Mesendoderm (in vitro differentiated cells): Measurements from ENCODE around the gene CHST13.

Experiments used
- DNase-seq: peaks from one replicate; pipeline ENCODE4 v3.0.0; 2013
- H2AK5ac ChIP-seq: 2 replicates; pipeline ENCODE4 v1.6.1; 2013; ENCODE audit warnings: low read length, inconsistent platforms
- H2BK120ac ChIP-seq: 2 replicates; pipeline ENCODE4 v1.6.1; 2013; ENCODE audit warnings: low read depth, mild to moderate bottlenecking, low read length, moderate library complexity, mixed read lengths
- H2BK15ac ChIP-seq: replicated peaks from 2 replicates; pipeline ENCODE4 v1.6.1; 2013; ENCODE audit warnings: low read depth, mild to moderate bottlenecking, moderate library complexity
- H2BK5ac ChIP-seq: 2 replicates; pipeline ENCODE4 v1.6.1; 2013; ENCODE audit warnings: low read length, inconsistent platforms
- H3K18ac ChIP-seq: 2 replicates; pipeline ENCODE4 v1.6.1; 2013; ENCODE audit warnings: mild to moderate bottlenecking, low read length, mixed read lengths
- H3K23ac ChIP-seq: one replicate; pipeline ENCODE4 v1.6.1; 2013; ENCODE audit warnings: low read length
- H3K27ac ChIP-seq: 2 replicates; pipeline ENCODE4 v1.5.1; 2013; ENCODE audit warnings: low read depth, mild to moderate bottlenecking, inconsistent platforms, low read length, moderate library complexity
- H3K27me3 ChIP-seq: 2 replicates; pipeline ENCODE4 v1.6.1; 2013; ENCODE audit warnings: low read length, control low read depth, mild to moderate bottlenecking, inconsistent platforms; ENCODE audit not compliant: insufficient read depth, poor library complexity
- H3K36me3 ChIP-seq: 2 replicates; pipeline ENCODE4 v1.6.1; 2013; ENCODE audit warnings: low read length, inconsistent platforms; ENCODE audit not compliant: control insufficient read depth, insufficient read depth
- H3K4ac ChIP-seq: one replicate; pipeline ENCODE4 v1.6.1; 2013; ENCODE audit warnings: low read depth, mild to moderate bottlenecking, low read length, moderate library complexity
- H3K4me1 ChIP-seq: 2 replicates; pipeline ENCODE4 v1.6.1; 2013; ENCODE audit warnings: low read depth, low read length, inconsistent platforms; ENCODE audit not compliant: control insufficient read depth
- H3K4me2 ChIP-seq: 2 replicates; pipeline ENCODE4 v1.6.1; 2013; ENCODE audit warnings: low read length
- H3K4me3 ChIP-seq: 2 replicates; pipeline ENCODE4 v1.5.1; 2013; ENCODE audit warnings: mild to moderate bottlenecking, low read length
- H3K56ac ChIP-seq: one replicate; pipeline ENCODE4 v1.6.1; 2013; ENCODE audit warnings: low read length
- H3K79me1 ChIP-seq: 2 replicates; pipeline ENCODE4 v1.6.1; 2013; ENCODE audit warnings: low read length, inconsistent platforms
- H3K79me2 ChIP-seq: 2 replicates; pipeline ENCODE4 v1.6.1; 2013; ENCODE audit warnings: mild to moderate bottlenecking, low read length; ENCODE audit not compliant: control insufficient read depth, insufficient read depth
- H3K9ac ChIP-seq: 2 replicates; pipeline ENCODE4 v1.6.1; 2013; ENCODE audit warnings: low read length, inconsistent platforms
- H4K5ac ChIP-seq: one replicate; pipeline ENCODE4 v1.6.1; 2013; ENCODE audit warnings: low read length
- H4K8ac ChIP-seq: one replicate; pipeline ENCODE4 v1.6.1; 2013; ENCODE audit warnings: low read depth, mild to moderate bottlenecking, control low read depth, low read length, moderate library complexity
- WGBS: extraction: QIAGEN DNeasy Blood & Tissue Kit; methylation state at CpG from one replicate; pipeline ENCODE4 v1.1.7; 2013; ENCODE audit warnings: low lambda C conversion rate, missing lambda C conversion rate; ENCODE audit not compliant: insufficient coverage; ENCODE audit errors: extremely low coverage; 5-methylcytosine and 5-hydroxymethylcytosine counted together

The CHST13 gene

GRCh38 chr3:126537116-126537729 lies 13.3 kb downstream of the CHST13 start:
- H3K27ac ChIP-seq = no peak overlapping the region
- no peak overlapping the region for H3K23ac ChIP-seq
- no peak overlapping the region for H2AK5ac ChIP-seq
- H3K4me3 ChIP-seq = no peak overlapping the region
- no peak overlapping the region for H3K18ac ChIP-seq
- whole genome bisulfite sequencing = no CpG with 5 or more reads among the region's 9 CpGs
- H4K5ac ChIP-seq = no peak overlapping the region
- no peak overlapping the region for H4K8ac ChIP-seq
- DNase-seq = no peak
- H3K9ac ChIP-seq = no peak overlapping the region
- H3K4ac ChIP-seq = no peak overlapping the region
- no peak overlapping the region for H2BK120ac ChIP-seq
- no peaks in the 10 kb centered on the region for H3K27me3 ChIP-seq
- no peak overlapping the region for H2BK15ac ChIP-seq
- H2BK5ac ChIP-seq = no peak overlapping the region
- no peaks in the 10 kb centered on the region for H3K79me1 ChIP-seq
- no peak overlapping the region for H3K4me2 ChIP-seq
- H3K79me2 ChIP-seq = no peaks in the 10 kb centered on the region
- no peaks in the 10 kb centered on the region for H3K36me3 ChIP-seq
- no peak overlapping the region for H3K56ac ChIP-seq
- H3K4me1 ChIP-seq = no peaks in the 10 kb centered on the region

- no peak overlapping the region for H3K23ac ChIP-seq
- no peak overlapping the region for H3K56ac ChIP-seq
- H3K18ac ChIP-seq = no peak overlapping the region
- no peak overlapping the region for H3K9ac ChIP-seq
- H2AK5ac ChIP-seq = no peak overlapping the region
- no peaks in the 10 kb centered on the region for H3K79me1 ChIP-seq
- H2BK120ac ChIP-seq = no peak overlapping the region
- no peaks in the 10 kb centered on the region for H3K36me3 ChIP-seq
- no peak overlapping the region for H3K27ac ChIP-seq
- no peaks in the 10 kb centered on the region for H3K27me3 ChIP-seq
- H3K4me2 ChIP-seq = no peak overlapping the region
- H3K4ac ChIP-seq = no peak overlapping the region
- H4K5ac ChIP-seq = no peak overlapping the region
- no peak overlapping the region for H4K8ac ChIP-seq
- no peak overlapping the region for H2BK15ac ChIP-seq
- no peak overlapping the region for H3K4me3 ChIP-seq
- H3K79me2 ChIP-seq = no peaks in the 10 kb centered on the region
- no peak overlapping the region for H2BK5ac ChIP-seq
- no CpG with 5 or more reads among the region's 10 CpGs for WGBS
- no peaks in the 10 kb centered on the region for H3K4me1 ChIP-seq
- no peak for DNase-seq
These were observed 13.9 kb downstream of the CHST13 start for GRCh38 chr3:126537730-126538281.

GRCh38 chr3:126538316-126538715 lies 14.4 kb downstream of the CHST13 start:
- Histone ChIP-seq H2AK5ac (no peak overlapping the region), H3K18ac (no peak overlapping the region), H2BK5ac (no peak overlapping the region), H3K27ac (no peak overlapping the region), H2BK15ac (no peak overlapping the region), H3K79me2 (no peaks in the 10 kb centered on the region), H3K4me1 (no peaks in the 10 kb centered on the region), H4K5ac (no peak overlapping the region), H3K36me3 (no peaks in the 10 kb centered on the region), H3K4ac (no peak overlapping the region), H3K9ac (no peak overlapping the region), H3K56ac (no peak overlapping the region), H3K79me1 (no peaks in the 10 kb centered on the region), H3K23ac (no peak overlapping the region), H4K8ac (no peak overlapping the region), H3K4me3 (no peak overlapping the region), H3K27me3 (no peaks in the 10 kb centered on the region), H3K4me2 (no peak overlapping the region), H2BK120ac (no peak overlapping the region)
- no CpG with 5 or more reads among the region's 9 CpGs for WGBS
- DNase-seq = no peak

- Histone ChIP-seq H3K4me3 (no peak overlapping the region), H4K5ac (no peak overlapping the region), H2BK120ac (no peak overlapping the region), H3K4ac (no peak overlapping the region), H3K27ac (no peak overlapping the region), H3K4me2 (no peak overlapping the region), H3K79me1 (no peaks in the 10 kb centered on the region), H3K27me3 (no peaks in the 10 kb centered on the region), H3K36me3 (no peaks in the 10 kb centered on the region), H3K79me2 (no peaks in the 10 kb centered on the region), H2AK5ac (no peak overlapping the region), H2BK5ac (no peak overlapping the region), H3K23ac (no peak overlapping the region), H3K18ac (no peak overlapping the region), H3K4me1 (no peaks in the 10 kb centered on the region), H4K8ac (no peak overlapping the region), H3K56ac (no peak overlapping the region), H2BK15ac (no peak overlapping the region), H3K9ac (no peak overlapping the region)
- DNase-seq = no peak
- WGBS = no CpG with 5 or more reads among the region's 5 CpGs
These were observed 15.0 kb downstream of the CHST13 start for GRCh38 chr3:126538966-126539365.

- no peak overlapping the region for H3K4me2 ChIP-seq
- no peaks in the 10 kb centered on the region for H3K36me3 ChIP-seq
- H2BK120ac ChIP-seq = no peak overlapping the region
- H2BK15ac ChIP-seq = no peak overlapping the region
- DNase-seq = no peak
- H3K9ac ChIP-seq = no peak overlapping the region
- no peak overlapping the region for H4K5ac ChIP-seq
- no peak overlapping the region for H2BK5ac ChIP-seq
- H3K79me1 ChIP-seq = no peaks in the 10 kb centered on the region
- no peaks in the 10 kb centered on the region for H3K79me2 ChIP-seq
- H4K8ac ChIP-seq = no peak overlapping the region
- H3K27ac ChIP-seq = no peak overlapping the region
- no peak overlapping the region for H3K18ac ChIP-seq
- no peak overlapping the region for H3K4me3 ChIP-seq
- H3K23ac ChIP-seq = no peak overlapping the region
- no CpG with 5 or more reads among the region's 10 CpGs for WGBS
- H3K27me3 ChIP-seq = no peaks in the 10 kb centered on the region
- no peaks in the 10 kb centered on the region for H3K4me1 ChIP-seq
- no peak overlapping the region for H2AK5ac ChIP-seq
- no peak overlapping the region for H3K4ac ChIP-seq
- no peak overlapping the region for H3K56ac ChIP-seq
These were observed 15.7 kb downstream of the CHST13 start for GRCh38 chr3:126539558-126540250.
